NOMO-1 treated with DMSO at 0.1 percent for 48 hours (cell line): ENCODE measurements around the gene ZNF226.
A peak's percentile ranks its signal among the peaks of the same experiment; 100 is the strongest.
"Not testable (repeated sequence)": the region's sequence is repeated elsewhere in the genome, so short reads cannot be mapped to it uniquely, and the experiment has no call there.

Source experiments
- DNase-seq: peaks from one replicate; lab custom pipeline; 2025; ENCODE audit not compliant: unreplicated experiment; lab: John Stamatoyannopoulos, UW

The ZNF226 gene

GRCh38 chr19:44212250-44212865 lies 47.5 kb downstream of the ZNF226 start, which contains the start of gene ZNF227:
Gene ZNF227 (plus strand): TSS chr19:44212532. CDS start chr19:44217793, 5,261 bp downstream.
- peak; percentile 69 for DNase-seq

DNA sequence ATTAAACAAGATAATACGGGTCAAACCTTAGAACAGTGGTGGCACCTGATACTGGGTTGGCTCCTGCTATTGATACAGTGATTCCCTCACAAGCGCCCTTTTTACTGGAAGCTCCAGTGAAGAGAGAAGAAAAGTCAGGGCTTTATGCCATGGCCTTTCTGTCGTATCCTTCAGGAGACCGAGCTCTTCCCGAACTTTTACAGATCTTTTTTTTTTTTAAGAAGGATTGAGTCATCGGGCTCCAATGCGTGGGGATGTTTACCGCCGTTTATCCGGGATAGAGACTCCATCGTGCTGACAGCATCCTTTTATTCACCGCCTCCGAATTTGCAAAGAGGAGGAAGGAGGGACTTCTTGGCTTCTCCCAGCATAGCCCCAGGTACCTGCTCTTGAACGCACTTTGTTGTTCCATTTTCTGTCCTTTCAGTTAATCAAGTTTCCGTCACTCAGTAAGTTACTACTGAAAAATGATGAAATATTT lies 48.0 kb downstream of the ZNF226 start:
- DNase-seq = no peak

DNA sequence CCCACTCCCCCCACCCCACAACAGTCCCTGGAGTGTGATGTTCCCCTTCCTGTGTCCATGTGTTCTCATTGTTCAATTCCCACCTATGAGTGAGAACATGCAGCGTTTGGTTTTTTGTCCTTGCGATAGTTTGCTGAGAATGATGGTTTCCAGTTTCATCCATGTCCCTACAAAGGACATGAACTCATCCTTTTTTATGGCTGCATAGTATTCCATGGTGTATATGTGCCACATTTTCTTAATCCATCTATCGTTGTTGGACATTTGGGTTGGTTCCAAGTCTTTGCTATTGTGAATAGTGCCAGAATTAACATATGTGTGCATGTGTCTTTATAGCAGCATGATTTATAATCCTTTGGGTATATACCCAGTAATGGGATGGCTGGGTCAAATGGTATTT lies 55.0 kb downstream of the ZNF226 start:
- not testable (repeated sequence) for DNase-seq

DNA sequence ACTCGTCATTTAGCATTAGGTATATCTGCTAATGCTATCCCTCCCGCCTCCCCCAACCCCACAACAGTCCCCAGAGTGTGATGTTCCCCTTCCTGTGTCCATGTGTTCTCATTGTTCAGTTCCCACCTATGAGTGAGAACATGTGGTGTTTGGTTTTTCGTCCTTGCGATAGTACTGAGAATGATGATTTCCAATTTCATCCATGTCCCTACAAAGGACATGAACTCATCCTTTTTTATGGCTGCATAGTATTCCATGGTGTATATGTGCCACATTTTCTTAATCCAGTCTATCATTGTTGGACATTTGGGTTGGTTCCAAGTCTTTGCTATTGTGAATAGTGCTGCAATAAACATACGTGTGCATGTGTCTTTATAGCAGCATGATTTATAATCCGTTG lies 55.9 kb downstream of the ZNF226 start:
- not testable (repeated sequence) for DNase-seq

GRCh38 chr19:44221291-44221690 lies 56.4 kb downstream of the ZNF226 start:
- not testable (repeated sequence) for DNase-seq
